SK-N-SH (cell line): ENCODE results near the gene MUC12. TPM values are rescaled to one million over a fixed set of nuclear protein-coding genes. Genes with fewer than 3 reads are reported as not detected.

Experiments
- CTCF ChIA-PET: fragments of 300-600, 350-600 bp; formaldehyde crosslinking; extraction: SDS; loops from one replicate; lab custom pipeline; 2021; lab: Yijun Ruan, JAX
- POLR2A ChIA-PET: fragments of 350-600 bp; sonication (Branson Sonifier 250); formaldehyde crosslinking; extraction: SDS; loops from one replicate; lab custom pipeline; 2020; ENCODE audit warnings: antibody characterized with exemption, inconsistent platforms; lab: Yijun Ruan, JAX
- DNase-seq: peaks from one replicate; pipeline ENCODE4 v3.0.0; 2012
- H2AFZ ChIP-seq: fragments of 200-600 bp; sonication (generic); 2 replicates; pipeline ENCODE4 v1.8.1; 2016; ENCODE audit warnings: antibody characterized with exemption, mild to moderate bottlenecking, low read depth
- H3F3A ChIP-seq: fragments of 200-600 bp; sonication (generic); replicated peaks from 2 replicates; pipeline ENCODE3; 2016; ENCODE audit warnings: antibody characterized with exemption, mild to moderate bottlenecking; ENCODE audit not compliant: insufficient read depth
- H3K27ac ChIP-seq, 2 experiments: fragments of 200-500 bp in 1 of 2; fragments of 200-600 bp in 1 of 2; sonication (Bioruptor generic) in 1 of 2; sonication (generic), shearing (Covaris generic) in 1 of 2; 2 replicates each; pipeline versions ENCODE4 v1.5.1 to v1.6.1; 2014 to 2016; ENCODE audit warnings: low read depth in 2 of 2, inconsistent platforms in 1 of 2, low read length in 1 of 2, mild to moderate bottlenecking in 1 of 2, mixed read lengths in 1 of 2
- H3K27me3 ChIP-seq: fragments of 200-600 bp; sonication (generic), shearing (Covaris generic); 2 replicates; pipeline ENCODE4 v1.6.1; 2016; ENCODE audit warnings: mixed run types; ENCODE audit not compliant: insufficient read depth
- H3K36me3 ChIP-seq, 2 experiments: fragments of 200-500 bp in 1 of 2; fragments of 200-600 bp in 1 of 2; sonication (Bioruptor generic) in 1 of 2; sonication (generic) in 1 of 2; replicated peaks in 1 of 2; 2 replicates each; pipeline versions ENCODE3 to v1.5.1; 2014 to 2016; ENCODE audit warnings: low read length in 1 of 2, mild to moderate bottlenecking in 1 of 2; ENCODE audit not compliant: insufficient read depth in 2 of 2, control insufficient read depth in 1 of 2
- H3K4me1 ChIP-seq, 2 experiments: fragments of 200-500 bp in 1 of 2; fragments of 200-600 bp in 1 of 2; sonication (Bioruptor generic) in 1 of 2; sonication (generic), shearing (Covaris generic) in 1 of 2; 2 replicates each; pipeline versions ENCODE4 v1.5.1 to v1.6.1; 2014 to 2016; ENCODE audit warnings: low read depth in 1 of 2, low read length in 1 of 2, mixed run types in 1 of 2; ENCODE audit not compliant: insufficient read depth in 2 of 2, control insufficient read depth in 1 of 2
- H3K4me2 ChIP-seq: fragments of 200-600 bp; sonication (generic), shearing (Covaris generic); 2 replicates; pipeline ENCODE4 v1.6.1; 2017; ENCODE audit warnings: mixed run types
- H3K4me3 ChIP-seq, 2 experiments: fragments of 200-500 bp in 1 of 2; fragments of 200-600 bp in 1 of 2; sonication (Bioruptor generic) in 1 of 2; sonication (generic), shearing (Covaris generic) in 1 of 2; 2 replicates each; pipeline versions ENCODE4 v1.5.1 to v1.8.1; 2014 to 2016; ENCODE audit warnings: low read depth in 2 of 2, inconsistent platforms in 1 of 2, low read length in 1 of 2, mild to moderate bottlenecking in 1 of 2, mixed read lengths in 1 of 2, moderate library complexity in 1 of 2
- H3K79me2 ChIP-seq: fragments of 200-600 bp; sonication (generic); 2 replicates; pipeline ENCODE4 v1.8.1; 2017; ENCODE audit warnings: mild to moderate bottlenecking; ENCODE audit not compliant: insufficient read depth
- H3K9ac ChIP-seq: fragments of 200-600 bp; sonication (generic); 2 replicates; pipeline ENCODE4 v1.6.1; 2017; ENCODE audit warnings: mixed run types
- H3K9me2 ChIP-seq: fragments of 200-600 bp; sonication (generic); 2 replicates; pipeline ENCODE4 v1.6.1; 2017; ENCODE audit warnings: mixed run types
- H3K9me3 ChIP-seq: fragments of 200-600 bp; sonication (generic); 2 replicates; pipeline ENCODE4 v1.6.1; 2017; ENCODE audit warnings: mixed run types, mild to moderate bottlenecking, moderate library complexity
- H4K20me1 ChIP-seq: fragments of 200-600 bp; sonication (generic); 2 replicates; pipeline ENCODE4 v1.6.1; 2017; ENCODE audit warnings: mild to moderate bottlenecking, mixed run types; ENCODE audit not compliant: insufficient read depth
- CHD2 ChIP-seq: fragments of 150-350 bp; IDR thresholded peaks from 2 replicates; pipeline ENCODE4 v1.6.1; 2018; ENCODE audit warnings: low read length; ENCODE audit not compliant: partially characterized antibody
- ELF1 ChIP-seq: IDR thresholded peaks from 2 replicates; pipeline ENCODE4 v1.4.0; 2012
- EP300 ChIP-seq, 2 experiments: IDR thresholded peaks; 2 replicates each; pipeline versions ENCODE4 v1.4.0 to v1.6.1; 2012; ENCODE audit warnings: borderline replicate concordance in 1 of 2, low read depth in 1 of 2, low read length in 1 of 2
- FOSL2 ChIP-seq: IDR thresholded peaks from 2 replicates; pipeline ENCODE4 v1.4.0; 2012; ENCODE audit warnings: low read depth, mild to moderate bottlenecking, moderate library complexity, borderline replicate concordance
- FOXJ3 ChIP-seq: sonication (generic); formaldehyde crosslinking; IDR thresholded peaks from 2 replicates; pipeline ENCODE4 v1.5.1; 2020; ENCODE audit warnings: mild to moderate bottlenecking, missing genetic modification reagents
- FOXM1 ChIP-seq: IDR thresholded peaks from 2 replicates; pipeline ENCODE4 v1.4.0; 2012; ENCODE audit warnings: low read depth, mild to moderate bottlenecking
- GABPA ChIP-seq: IDR thresholded peaks from 2 replicates; pipeline ENCODE4 v1.4.0; 2012; ENCODE audit warnings: low read depth, mild to moderate bottlenecking
- GATA2 ChIP-seq: sonication (generic); formaldehyde crosslinking; IDR thresholded peaks from 2 replicates; pipeline ENCODE4 v1.5.0; 2020; ENCODE audit warnings: mild to moderate bottlenecking, missing genetic modification reagents
- IRF3 ChIP-seq: fragments of 150-350 bp; IDR thresholded peaks from 2 replicates; pipeline ENCODE4 v1.6.1; 2016; ENCODE audit warnings: mild to moderate bottlenecking, low read depth, low read length
- JUND ChIP-seq: IDR thresholded peaks from 2 replicates; pipeline ENCODE4 v1.4.0; 2012
- MEF2A ChIP-seq: IDR thresholded peaks from 2 replicates; pipeline ENCODE4 v1.4.0; 2012; ENCODE audit warnings: low read depth, borderline replicate concordance
- MXI1 ChIP-seq: IDR thresholded peaks from 2 replicates; pipeline ENCODE4 v1.6.1; 2012; ENCODE audit warnings: mild to moderate bottlenecking, low read depth, low read length, improper control_type of control experiment
- PBX3 ChIP-seq: IDR thresholded peaks from 2 replicates; pipeline ENCODE4; 2012
- POLR2AphosphoS5 ChIP-seq: IDR thresholded peaks from 2 replicates; pipeline ENCODE4 v1.6.1; 2012; ENCODE audit warnings: low read depth, low read length
- RCOR1 ChIP-seq: fragments of 150-350 bp; IDR thresholded peaks from 2 replicates; pipeline ENCODE4 v1.6.1; 2017; ENCODE audit warnings: antibody characterized with exemption, low read length
- SMC3 ChIP-seq: IDR thresholded peaks from 2 replicates; pipeline ENCODE4 v1.6.1; 2012; ENCODE audit warnings: low read depth, low read length, improper control_type of control experiment
- TAF1 ChIP-seq: IDR thresholded peaks from 2 replicates; pipeline ENCODE4 v1.6.1; 2012; ENCODE audit warnings: low read depth, mild to moderate bottlenecking, low read length, moderate library complexity, borderline replicate concordance
- TCF12 ChIP-seq: IDR thresholded peaks from 2 replicates; pipeline ENCODE4 v1.4.0; 2012
- TEAD4 ChIP-seq: IDR thresholded peaks from 2 replicates; pipeline ENCODE4 v1.4.0; 2012; ENCODE audit warnings: mild to moderate bottlenecking, borderline replicate concordance; ENCODE audit not compliant: insufficient read depth
- USF1 ChIP-seq: IDR thresholded peaks from 2 replicates; pipeline ENCODE4 v1.4.0; 2012; ENCODE audit warnings: low read depth, borderline replicate concordance
- YY1 ChIP-seq: IDR thresholded peaks from 2 replicates; pipeline ENCODE4 v1.4.0; 2012; ENCODE audit warnings: low read depth, mild to moderate bottlenecking
- WGBS: methylation state at CpG from one replicate; pipeline ENCODE4 v1.1.6; 2017; ENCODE audit warnings: low lambda C conversion rate; 5-methylcytosine and 5-hydroxymethylcytosine counted together
- polyA plus RNA-seq, 3 experiments: library from polyadenylated mRNA; depleted of rRNA; stranded (reverse); fragments of >200 nt; gene quantifications; 2 replicates each; pipeline ENCODE4 v1.2.3, GENCODE V29; 2012
- TF ChIP-seq, protein P1 (sequence below): IDR thresholded peaks from 2 replicates; pipeline ENCODE4 v1.4.0; 2012; ENCODE audit warnings: low read depth
- TF ChIP-seq, protein P2 (sequence below): IDR thresholded peaks from 2 replicates; pipeline ENCODE4 v1.4.0; 2012; ENCODE audit warnings: low read depth, borderline replicate concordance

MUC12 gene
- polyA plus RNA-seq, 1 of the 3 experiments (the other 2 are of a cell fraction): not detected

DNA sequence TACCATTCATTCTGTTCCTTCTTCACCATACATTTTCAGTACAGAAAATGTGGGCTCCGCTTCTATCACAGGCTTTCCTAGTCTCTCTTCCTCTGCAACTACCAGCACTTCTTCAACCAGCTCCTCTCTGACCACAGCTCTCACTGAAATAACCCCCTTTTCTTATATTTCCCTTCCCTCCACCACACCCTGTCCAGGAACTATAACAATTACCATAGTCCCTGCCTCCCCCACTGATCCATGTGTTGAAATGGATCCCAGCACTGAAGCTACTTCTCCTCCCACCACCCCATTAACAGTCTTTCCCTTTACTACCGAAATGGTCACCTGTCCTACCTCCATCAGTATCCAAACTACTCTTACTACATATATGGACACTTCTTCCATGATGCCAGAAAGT lies 9.5 kb upstream of the MUC12 start:
- Histone ChIP-seq H2AFZ (no peak overlapping the region), H3K4me2 (no peak overlapping the region), H3F3A (no peaks in the 10 kb centered on the region), H3K79me2 (no peaks in the 10 kb centered on the region), H3K4me1 (no peaks in the 10 kb centered on the region), H3K27ac (no peak overlapping the region), H3K9me2 (no peaks in the 10 kb centered on the region), H3K36me3 (no peaks in the 10 kb centered on the region), H3K4me3 (no peak overlapping the region), H3K27me3 (peaks cover 57% of the 10 kb centered on the region), H3K9ac (no peak overlapping the region), H3K9me3 (no peaks in the 10 kb centered on the region), H4K20me1 (no peaks in the 10 kb centered on the region)
- ChIA-PET POLR2A (no interaction called here), CTCF (interaction anchor here (0.8 kb wide), 1 partner anchor 100 kb away, joined by 3 read pairs; no protein-coding TSS in a partner anchor)
- 4% methylated on average over 2 of the region's 2 CpGs for WGBS
- no peak for DNase-seq
- no peak for TF ChIP-seq YY1
- TF ChIP-seq FOSL2: no peak
- TF ChIP-seq USF1: no peak
- no peak for TF ChIP-seq FOXM1
- TF ChIP-seq GATA2 (CRISPR knock-in tag): no peak
- TF ChIP-seq FOXJ3 (CRISPR knock-in tag): no peak
- TF ChIP-seq, protein P1, sequence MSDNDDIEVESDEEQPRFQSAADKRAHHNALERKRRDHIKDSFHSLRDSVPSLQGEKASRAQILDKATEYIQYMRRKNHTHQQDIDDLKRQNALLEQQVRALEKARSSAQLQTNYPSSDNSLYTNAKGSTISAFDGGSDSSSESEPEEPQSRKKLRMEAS: no peak
- no peak for TF ChIP-seq EP300 (IDR thresholded peaks at IDR 0.05; ENCODE audit: borderline replicate concordance in 1 of 2, low read depth in 1 of 2, low read length in 1 of 2)
- TF ChIP-seq MEF2A: no peak
- no peak for TF ChIP-seq TEAD4
- TF ChIP-seq, protein P2, sequence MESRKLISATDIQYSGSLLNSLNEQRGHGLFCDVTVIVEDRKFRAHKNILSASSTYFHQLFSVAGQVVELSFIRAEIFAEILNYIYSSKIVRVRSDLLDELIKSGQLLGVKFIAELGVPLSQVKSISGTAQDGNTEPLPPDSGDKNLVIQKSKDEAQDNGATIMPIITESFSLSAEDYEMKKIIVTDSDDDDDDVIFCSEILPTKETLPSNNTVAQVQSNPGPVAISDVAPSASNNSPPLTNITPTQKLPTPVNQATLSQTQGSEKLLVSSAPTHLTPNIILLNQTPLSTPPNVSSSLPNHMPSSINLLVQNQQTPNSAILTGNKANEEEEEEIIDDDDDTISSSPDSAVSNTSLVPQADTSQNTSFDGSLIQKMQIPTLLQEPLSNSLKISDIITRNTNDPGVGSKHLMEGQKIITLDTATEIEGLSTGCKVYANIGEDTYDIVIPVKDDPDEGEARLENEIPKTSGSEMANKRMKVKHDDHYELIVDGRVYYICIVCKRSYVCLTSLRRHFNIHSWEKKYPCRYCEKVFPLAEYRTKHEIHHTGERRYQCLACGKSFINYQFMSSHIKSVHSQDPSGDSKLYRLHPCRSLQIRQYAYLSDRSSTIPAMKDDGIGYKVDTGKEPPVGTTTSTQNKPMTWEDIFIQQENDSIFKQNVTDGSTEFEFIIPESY: no peak
- TF ChIP-seq MXI1: no peak
- TF ChIP-seq JUND: no peak
- no peak for TF ChIP-seq TAF1
- no peak for TF ChIP-seq SMC3
- TF ChIP-seq ELF1: no peak

- Histone ChIP-seq H3F3A (no peaks in the 10 kb centered on the region), H2AFZ (no peak overlapping the region), H3K79me2 (no peaks in the 10 kb centered on the region), H3K9me2 (no peaks in the 10 kb centered on the region), H3K4me2 (no peak overlapping the region), H3K27ac (no peak overlapping the region), H4K20me1 (no peaks in the 10 kb centered on the region), H3K36me3 (no peaks in the 10 kb centered on the region), H3K9ac (no peak overlapping the region), H3K9me3 (no peaks in the 10 kb centered on the region), H3K27me3 (peaks cover 84% of the 10 kb centered on the region), H3K4me3 (no peak overlapping the region), H3K4me1 (peaks cover 0 to 7% of the 10 kb centered on the region in 2 experiments; a peak in 1 of 4 replicates)
- CTCF ChIA-PET: no interaction called here
- no peak for DNase-seq
- 9% methylated on average over 3 of the region's 3 CpGs for WGBS
- POLR2A ChIA-PET: no interaction called here
- TF ChIP-seq GABPA (no peak), GATA2 (CRISPR knock-in tag) (no peak), TEAD4 (no peak), POLR2AphosphoS5 (no peak), TCF12 (no peak), MEF2A (no peak), CHD2 (no peak), EP300 (IDR thresholded peaks at IDR 0.05; ENCODE audit: borderline replicate concordance in 1 of 2, low read depth in 1 of 2, low read length in 1 of 2) (no peak), PBX3 (no peak), MXI1 (no peak), JUND (no peak), SMC3 (no peak), ELF1 (no peak), YY1 (no peak), RCOR1 (no peak), TAF1 (no peak), IRF3 (no peak)
- TF ChIP-seq, protein P1: no peak
Observed at GRCh38 chr7:100962537-100962936, 6.8 kb upstream of the MUC12 start.
